ENCODE measurements around the gene ARSG. TPM values are rescaled to one million over a fixed set of nuclear protein-coding genes. Genes with fewer than 3 reads are reported as not detected.

The ARSG gene
- polyA plus RNA-seq, 1 donor (not counting 4 experiments of a cell fraction or from before 2014, with no cell fraction given), result 0.41 TPM

- FAIRE-seq, result no peak
- dilution Hi-C loops (cut with MboI; ENCODE audit: extremely low pct_ligation_motif_present, low sequenced_read_pairs), result no loop called here
- DNase-seq (ENCODE audit: low read depth, low spot score), result no peak
These were observed 3.3 kb downstream of the ARSG start for GRCh38 chr17:68294617-68295016.

GRCh38 chr17:68295086-68295485, 3.8 kb downstream of the ARSG start:
- H3K4me1 ChIP-seq (ENCODE audit: control insufficient read depth, extremely low read depth, insufficient read depth, low read length), result peaks cover 9% of the 10 kb centered on the region
- dilution Hi-C loops (cut with MboI; ENCODE audit: extremely low pct_ligation_motif_present, low sequenced_read_pairs), result no loop called here
- TF ChIP-seq CTCF (optimal IDR thresholded peaks at IDR 0.05 in 1 of 3, IDR thresholded peaks at IDR 0.05 in 1 of 3, conservative IDR thresholded peaks at IDR 0.05 in 1 of 3; ENCODE audit: extremely low read depth in 1 of 3, insufficient read depth in 2 of 3, low read length in 3 of 3), result no peak
- no peak for TF ChIP-seq EZH2 (IDR thresholded peaks at IDR 0.05; ENCODE audit: low read length)
- no peak for DNase-seq (ENCODE audit: low read depth, low spot score)
- H3K36me3 ChIP-seq (ENCODE audit: control insufficient read depth in 2 of 2, extremely low read depth in 1 of 2, insufficient read depth in 2 of 2, low read length in 2 of 2), result no peaks in the 10 kb centered on the region
- no peak overlapping the region for H3K27ac ChIP-seq (ENCODE audit: control insufficient read depth, insufficient read depth, low read length)
- H3K4me2 ChIP-seq (ENCODE audit: control insufficient read depth, extremely low read depth, insufficient read depth, low read depth, low read length), result no peak overlapping the region
- no peaks in the 10 kb centered on the region for H4K20me1 ChIP-seq (ENCODE audit: control insufficient read depth, extremely low read depth, insufficient read depth, low read length)
- no peak for FAIRE-seq
- no peaks in the 10 kb centered on the region for H3K9me3 ChIP-seq (ENCODE audit: control insufficient read depth, low read depth, low read length)
- no peaks in the 10 kb centered on the region for H3K9me1 ChIP-seq (ENCODE audit: control insufficient read depth, extremely low read depth, insufficient read depth, low read length)
- no peak overlapping the region for H3K9ac ChIP-seq (ENCODE audit: control insufficient read depth, extremely low read depth, insufficient read depth, low read length)
- no peaks in the 10 kb centered on the region for H3K79me2 ChIP-seq (ENCODE audit: control insufficient read depth, insufficient read depth, low read length)
- H2AFZ ChIP-seq (ENCODE audit: control insufficient read depth, low read length), result no peak overlapping the region
- H3K4me3 ChIP-seq (ENCODE audit: control insufficient read depth in 2 of 3, extremely low read depth in 1 of 3, insufficient read depth in 2 of 3, low read depth in 1 of 3, low read length in 3 of 3), result no peak overlapping the region
- H3K27me3 ChIP-seq (ENCODE audit: control insufficient read depth, extremely low read depth, insufficient read depth, low read length), result peaks cover 44% of the 10 kb centered on the region

More at GRCh38 chr17:68294617-68295016, 3.3 kb downstream of the ARSG start:
- Histone ChIP-seq H3K27ac (ENCODE audit: control insufficient read depth, insufficient read depth, low read length) (no peak overlapping the region), H3K9me3 (ENCODE audit: control insufficient read depth, low read depth, low read length) (no peaks in the 10 kb centered on the region), H3K9ac (ENCODE audit: control insufficient read depth, extremely low read depth, insufficient read depth, low read length) (no peak overlapping the region), H3K27me3 (ENCODE audit: control insufficient read depth, extremely low read depth, insufficient read depth, low read length) (peaks cover 48% of the 10 kb centered on the region), H3K36me3 (ENCODE audit: control insufficient read depth in 2 of 2, extremely low read depth in 1 of 2, insufficient read depth in 2 of 2, low read length in 2 of 2) (no peaks in the 10 kb centered on the region), H3K9me1 (ENCODE audit: control insufficient read depth, extremely low read depth, insufficient read depth, low read length) (no peaks in the 10 kb centered on the region), H3K4me3 (ENCODE audit: control insufficient read depth in 2 of 3, extremely low read depth in 1 of 3, insufficient read depth in 2 of 3, low read depth in 1 of 3, low read length in 3 of 3) (no peak overlapping the region), H3K4me1 (ENCODE audit: control insufficient read depth, extremely low read depth, insufficient read depth, low read length) (peaks cover 14% of the 10 kb centered on the region), H3K79me2 (ENCODE audit: control insufficient read depth, insufficient read depth, low read length) (no peaks in the 10 kb centered on the region), H3K4me2 (ENCODE audit: control insufficient read depth, extremely low read depth, insufficient read depth, low read depth, low read length) (no peak overlapping the region), H4K20me1 (ENCODE audit: control insufficient read depth, extremely low read depth, insufficient read depth, low read length) (no peaks in the 10 kb centered on the region), H2AFZ (ENCODE audit: control insufficient read depth, low read length) (no peak overlapping the region)
- TF ChIP-seq CTCF (optimal IDR thresholded peaks at IDR 0.05 in 1 of 3, IDR thresholded peaks at IDR 0.05 in 1 of 3, conservative IDR thresholded peaks at IDR 0.05 in 1 of 3; ENCODE audit: extremely low read depth in 1 of 3, insufficient read depth in 2 of 3, low read length in 3 of 3) (no peak), EZH2 (IDR thresholded peaks at IDR 0.05; ENCODE audit: low read length) (no peak)
